Measurements from ENCODE around the gene PROK1. TPM values are rescaled to one million over a fixed set of nuclear protein-coding genes. Genes with fewer than 3 reads are reported as not detected.
"Not testable (repeated sequence)": the region's sequence is repeated elsewhere in the genome, so short reads cannot be mapped to it uniquely, and the experiment has no call there.

The PROK1 gene
- total RNA-seq, 4 donors from 2014 or later: 0.72 to 4.2 TPM; not detected in 2

GRCh38 chr1:110434946-110435345 lies 16.0 kb upstream of the PROK1 start:
- 52% methylated on average over 3 of the region's 3 CpGs for WGBS
- no peak overlapping the region for H3K27ac ChIP-seq
- H3K4me1 ChIP-seq: no peaks in the 10 kb centered on the region
- H3K27me3 ChIP-seq: peaks cover 11% of the 10 kb centered on the region
- DNase-seq (ENCODE audit: low spot score in 2 of 2): no peak
- H3K9me3 ChIP-seq: no peaks in the 10 kb centered on the region
- no peak overlapping the region for H3K4me3 ChIP-seq
- no peaks in the 10 kb centered on the region for H3K36me3 ChIP-seq
- TF ChIP-seq POLR2A (IDR thresholded peaks at IDR 0.05): no peak
- TF ChIP-seq EP300 (IDR thresholded peaks at IDR 0.05): no peak
- no peak for TF ChIP-seq POLR2AphosphoS5 (IDR thresholded peaks at IDR 0.05)
- no peak for TF ChIP-seq CTCF (IDR thresholded peaks at IDR 0.05)

- WGBS: 79% methylated on average over 7 of the region's 7 CpGs
- no peak for TF ChIP-seq POLR2AphosphoS5 (IDR thresholded peaks at IDR 0.05)
- TF ChIP-seq EP300 (IDR thresholded peaks at IDR 0.05): no peak
- no peak for TF ChIP-seq POLR2A (IDR thresholded peaks at IDR 0.05)
- no peak for TF ChIP-seq CTCF (IDR thresholded peaks at IDR 0.05)
- Histone ChIP-seq H3K4me3 (no peak overlapping the region), H3K36me3 (no peaks in the 10 kb centered on the region), H3K4me1 (no peaks in the 10 kb centered on the region), H3K9me3 (no peaks in the 10 kb centered on the region), H3K27ac (no peak overlapping the region), H3K27me3 (no peaks in the 10 kb centered on the region)
- DNase-seq (ENCODE audit: low spot score in 2 of 2): no peak
Measured at GRCh38 chr1:110436635-110437034, 14.3 kb upstream of the PROK1 start.

- 75% methylated on average over 9 of the region's 9 CpGs for WGBS
- not testable (repeated sequence) for H3K27me3 ChIP-seq; H3K9me3 ChIP-seq; H3K4me1 ChIP-seq; H3K27ac ChIP-seq; H3K36me3 ChIP-seq; DNase-seq (ENCODE audit: low spot score in 2 of 2); H3K4me3 ChIP-seq
Measured at GRCh38 chr1:110437645-110438299, 13.2 kb upstream of the PROK1 start.

GRCh38 chr1:110438893-110439292 lies 12.1 kb upstream of the PROK1 start:
- no peaks in the 10 kb centered on the region for H3K4me1 ChIP-seq
- WGBS: 79% methylated on average over 4 of the region's 4 CpGs
- DNase-seq (ENCODE audit: low spot score in 2 of 2): no peak
- no peaks in the 10 kb centered on the region for H3K9me3 ChIP-seq
- no peak overlapping the region for H3K27ac ChIP-seq
- no peaks in the 10 kb centered on the region for H3K27me3 ChIP-seq
- TF ChIP-seq EP300 (IDR thresholded peaks at IDR 0.05) (no peak), POLR2A (IDR thresholded peaks at IDR 0.05) (no peak), POLR2AphosphoS5 (IDR thresholded peaks at IDR 0.05) (no peak), CTCF (IDR thresholded peaks at IDR 0.05) (no peak)
- no peak overlapping the region for H3K4me3 ChIP-seq
- H3K36me3 ChIP-seq: no peaks in the 10 kb centered on the region

- H3K36me3 ChIP-seq; H3K4me1 ChIP-seq; H3K9me3 ChIP-seq; H3K27me3 ChIP-seq; DNase-seq (ENCODE audit: low spot score in 2 of 2); H3K4me3 ChIP-seq; H3K27ac ChIP-seq: not testable (repeated sequence)
- 84% methylated on average over 3 of the region's 3 CpGs for WGBS
Measured at GRCh38 chr1:110439873-110440272, 11.1 kb upstream of the PROK1 start.

- Histone ChIP-seq H3K4me3 (no peak overlapping the region), H3K4me1 (no peaks in the 10 kb centered on the region), H3K36me3 (no peaks in the 10 kb centered on the region), H3K27me3 (no peaks in the 10 kb centered on the region), H3K27ac (no peak overlapping the region), H3K9me3 (no peaks in the 10 kb centered on the region)
- 48% methylated on average over 3 of the region's 3 CpGs for WGBS
- TF ChIP-seq POLR2A (IDR thresholded peaks at IDR 0.05): no peak
- TF ChIP-seq POLR2AphosphoS5 (IDR thresholded peaks at IDR 0.05): no peak
- no peak for TF ChIP-seq EP300 (IDR thresholded peaks at IDR 0.05)
- no peak for TF ChIP-seq CTCF (IDR thresholded peaks at IDR 0.05)
- DNase-seq (ENCODE audit: low spot score in 2 of 2): no peak
Measured at GRCh38 chr1:110440877-110441276, 10.1 kb upstream of the PROK1 start.

Measured in suprapubic skin (tissue), 4 donors.